Measurements from ENCODE around the gene PODNL1.

GRCh38 chr19:13981467-13981866 lies 43.2 kb upstream of the PODNL1 start:
- TF ChIP-seq, protein P1, sequence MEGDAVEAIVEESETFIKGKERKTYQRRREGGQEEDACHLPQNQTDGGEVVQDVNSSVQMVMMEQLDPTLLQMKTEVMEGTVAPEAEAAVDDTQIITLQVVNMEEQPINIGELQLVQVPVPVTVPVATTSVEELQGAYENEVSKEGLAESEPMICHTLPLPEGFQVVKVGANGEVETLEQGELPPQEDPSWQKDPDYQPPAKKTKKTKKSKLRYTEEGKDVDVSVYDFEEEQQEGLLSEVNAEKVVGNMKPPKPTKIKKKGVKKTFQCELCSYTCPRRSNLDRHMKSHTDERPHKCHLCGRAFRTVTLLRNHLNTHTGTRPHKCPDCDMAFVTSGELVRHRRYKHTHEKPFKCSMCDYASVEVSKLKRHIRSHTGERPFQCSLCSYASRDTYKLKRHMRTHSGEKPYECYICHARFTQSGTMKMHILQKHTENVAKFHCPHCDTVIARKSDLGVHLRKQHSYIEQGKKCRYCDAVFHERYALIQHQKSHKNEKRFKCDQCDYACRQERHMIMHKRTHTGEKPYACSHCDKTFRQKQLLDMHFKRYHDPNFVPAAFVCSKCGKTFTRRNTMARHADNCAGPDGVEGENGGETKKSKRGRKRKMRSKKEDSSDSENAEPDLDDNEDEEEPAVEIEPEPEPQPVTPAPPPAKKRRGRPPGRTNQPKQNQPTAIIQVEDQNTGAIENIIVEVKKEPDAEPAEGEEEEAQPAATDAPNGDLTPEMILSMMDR (IDR thresholded peaks at IDR 0.05), result no peak
- no peak for TF ChIP-seq POLR2AphosphoS5 (IDR thresholded peaks at IDR 0.05)
- no peak for TF ChIP-seq EP300 (IDR thresholded peaks at IDR 0.05)
